DND-41 (cell line): ENCODE measurements around the gene POU2F3.

Experiments used
- ATAC-seq: fragments of 200-7000 bp; cut with Tn5 transposase; 3 replicates; pipeline ENCODE4 v1.9.1; 2021; ENCODE audit warnings: low read depth; ENCODE audit not compliant: insufficient read depth
- DNase-seq: peaks from one replicate; pipeline ENCODE4 v3.0.0-alpha.2; 2020
- H2AFZ ChIP-seq: 2 replicates; pipeline ENCODE4 v1.6.0; 2012; ENCODE audit warnings: low read depth, low read length
- H3K27ac ChIP-seq: 2 replicates; pipeline ENCODE4 v1.5.1; 2012; ENCODE audit warnings: low read length, inconsistent platforms
- H3K27me3 ChIP-seq: fragments of 200-600 bp; sonication (generic); 2 replicates; pipeline ENCODE4 v1.6.0; 2012; ENCODE audit warnings: low read length, mild to moderate bottlenecking, inconsistent platforms; ENCODE audit not compliant: insufficient read depth, poor library complexity
- H3K36me3 ChIP-seq: 2 replicates; pipeline ENCODE4 v1.5.1; 2012; ENCODE audit warnings: low read length, inconsistent platforms; ENCODE audit not compliant: insufficient read depth
- H3K4me1 ChIP-seq: 2 replicates; pipeline ENCODE4 v1.5.1; 2012; ENCODE audit warnings: mild to moderate bottlenecking, low read length; ENCODE audit not compliant: insufficient read depth
- H3K4me2 ChIP-seq: 2 replicates; pipeline ENCODE4 v1.6.0; 2012; ENCODE audit warnings: mild to moderate bottlenecking, moderate library complexity, low read length, inconsistent platforms; ENCODE audit not compliant: insufficient read depth
- H3K4me3 ChIP-seq, 2 experiments: fragments of 200-600 bp in 1 of 2; shearing (Covaris generic) in 1 of 2; 2 replicates each; pipeline ENCODE4 v1.5.1; 2012 to 2016; ENCODE audit warnings: inconsistent platforms in 2 of 2, low read length in 2 of 2, mild to moderate bottlenecking in 2 of 2, low read depth in 1 of 2, moderate library complexity in 1 of 2
- H3K79me2 ChIP-seq: 2 replicates; pipeline ENCODE4 v1.6.0; 2012; ENCODE audit warnings: low read length, inconsistent platforms; ENCODE audit not compliant: insufficient read depth
- H3K9ac ChIP-seq: 2 replicates; pipeline ENCODE4 v1.6.0; 2012; ENCODE audit warnings: low read depth, mild to moderate bottlenecking, inconsistent platforms, low read length, moderate library complexity
- H3K9me3 ChIP-seq: 2 replicates; pipeline ENCODE4 v1.5.1; 2012; ENCODE audit warnings: low read length, moderate library complexity, mild to moderate bottlenecking, inconsistent platforms; ENCODE audit not compliant: insufficient read depth, severe bottlenecking
- H4K20me1 ChIP-seq: 2 replicates; pipeline ENCODE4 v1.6.0; 2012; ENCODE audit warnings: low read length; ENCODE audit not compliant: insufficient read depth
- CTCF ChIP-seq: IDR thresholded peaks from 2 replicates; pipeline ENCODE4 v1.5.1; 2012; ENCODE audit warnings: borderline replicate concordance, low read length, moderate library complexity, mild to moderate bottlenecking; ENCODE audit not compliant: poor library complexity, severe bottlenecking; ENCODE audit errors: extremely low read depth
- EZH2 ChIP-seq: IDR thresholded peaks from 3 replicates; pipeline ENCODE4 v1.6.1; 2012; ENCODE audit warnings: borderline replicate concordance, low read depth, mild to moderate bottlenecking, moderate library complexity, low read length, inconsistent platforms; ENCODE audit not compliant: severe bottlenecking

POU2F3 gene

GRCh38 chr11:120235024-120235628 lies 4.8 kb upstream of the POU2F3 start:
- H3K27me3 ChIP-seq = peaks cover 21% of the 10 kb centered on the region
- DNase-seq (peak; percentile 54), ATAC-seq (peak; percentile 72; the same call in 2 of the 3 replicates)

GRCh38 chr11:120236169-120237107 lies 3.5 kb upstream of the POU2F3 start:
- TF ChIP-seq CTCF (no peak), EZH2 (no peak)
- DNase-seq = no peak
- no peaks in the 10 kb centered on the region for H3K79me2 ChIP-seq
- peak; percentile 66; the same call in 2 of the 3 replicates for ATAC-seq
- H3K27ac ChIP-seq = no peak overlapping the region
- H2AFZ ChIP-seq = no peak overlapping the region
- no peaks in the 10 kb centered on the region for H3K4me1 ChIP-seq
- no peak overlapping the region for H3K4me3 ChIP-seq
- H3K9me3 ChIP-seq = no peaks in the 10 kb centered on the region
- H3K27me3 ChIP-seq = peaks cover 21% of the 10 kb centered on the region
- H3K9ac ChIP-seq = no peak overlapping the region
- no peaks in the 10 kb centered on the region for H3K36me3 ChIP-seq
- H3K4me2 ChIP-seq = no peak overlapping the region
- H4K20me1 ChIP-seq = peaks cover 7% of the 10 kb centered on the region

More at GRCh38 chr11:120235024-120235628, 4.8 kb upstream of the POU2F3 start:
- H2AFZ ChIP-seq = no peak overlapping the region
- no peaks in the 10 kb centered on the region for H3K9me3 ChIP-seq
- no peaks in the 10 kb centered on the region for H3K36me3 ChIP-seq
- H3K4me2 ChIP-seq = no peak overlapping the region
- H4K20me1 ChIP-seq = peaks cover 7% of the 10 kb centered on the region
- H3K4me1 ChIP-seq = no peaks in the 10 kb centered on the region
- H3K9ac ChIP-seq = no peak overlapping the region
- H3K79me2 ChIP-seq = no peaks in the 10 kb centered on the region
- no peak overlapping the region for H3K4me3 ChIP-seq
- no peak overlapping the region for H3K27ac ChIP-seq
- TF ChIP-seq EZH2 (no peak), CTCF (peak; percentile 87)

- Histone ChIP-seq H3K9ac (no peak overlapping the region), H3K79me2 (no peaks in the 10 kb centered on the region), H3K27me3 (peaks cover 14% of the 10 kb centered on the region), H4K20me1 (peaks cover 7% of the 10 kb centered on the region), H3K4me1 (no peaks in the 10 kb centered on the region), H3K36me3 (no peaks in the 10 kb centered on the region), H3K4me3 (no peak overlapping the region), H3K27ac (no peak overlapping the region), H2AFZ (no peak overlapping the region), H3K9me3 (no peaks in the 10 kb centered on the region), H3K4me2 (no peak overlapping the region)
- TF ChIP-seq EZH2 = no peak
- TF ChIP-seq CTCF = no peak
- no peak for DNase-seq
- ATAC-seq = no peak
These were observed 846 bp upstream of the POU2F3 start for GRCh38 chr11:120238968-120239620.
